ENCODE results near the gene ADGRG4.

GRCh38 chrX:136307471-136307870 is 6.7 kb downstream of the ADGRG4 start:
- TF ChIP-seq POLR2AphosphoS5 (IDR thresholded peaks at IDR 0.05; ENCODE audit: borderline replicate concordance, low read depth, low read length) (no peak), EZH2 (IDR thresholded peaks at IDR 0.05) (no peak), FOXP2 (optimal IDR thresholded peaks at IDR 0.05; ENCODE audit: control extremely low read depth, extremely low read length, insufficient read depth) (no peak)
